ENCODE data around the gene EML1. TPM values are rescaled to one million over a fixed set of nuclear protein-coding genes. Genes with fewer than 3 reads are reported as not detected.

The EML1 gene
- total RNA-seq, 1 donor from 2014 or later, result 17.9 TPM

DNA sequence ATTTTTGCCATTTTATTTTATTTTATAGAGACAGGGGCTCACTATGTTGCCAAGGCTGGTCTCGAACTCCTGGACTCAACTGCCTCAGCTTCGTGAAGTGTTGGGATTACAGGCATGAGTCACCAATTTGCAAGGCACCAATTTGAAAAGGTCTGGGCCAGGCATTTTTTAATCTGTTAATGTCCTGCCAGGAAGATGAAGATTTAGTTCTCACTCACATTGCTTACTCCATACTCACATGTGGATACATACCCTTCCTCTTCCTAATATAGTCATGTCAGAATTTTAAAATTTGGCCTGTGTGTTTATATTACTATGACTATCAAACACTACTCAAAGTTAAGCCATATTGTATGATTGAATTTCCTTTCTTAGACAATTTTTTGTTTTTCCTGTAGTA lies 15.3 kb upstream of the EML1 start:
- DNase-seq (ENCODE audit: low read depth in 2 of 2), result no peak

DNA sequence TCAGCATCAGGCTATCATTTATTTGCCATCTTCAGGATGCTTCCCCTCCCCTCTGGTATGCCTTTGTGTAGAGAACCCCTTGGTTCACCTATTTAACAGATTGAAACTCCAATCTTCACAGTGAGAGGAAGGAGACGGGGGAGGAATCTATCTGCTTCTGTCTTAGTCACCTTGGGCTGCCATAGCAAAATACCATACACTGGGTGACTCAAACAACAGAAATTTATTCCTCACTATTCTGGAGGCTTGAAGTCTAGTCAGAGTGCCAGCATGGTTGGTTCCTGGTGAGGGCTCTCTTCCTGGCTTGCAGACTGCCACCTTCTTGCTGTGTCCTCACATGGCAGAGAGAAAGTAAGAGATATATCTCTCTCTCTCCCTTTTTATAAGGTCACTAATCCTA lies 13.5 kb upstream of the EML1 start:
- DNase-seq (ENCODE audit: low read depth in 2 of 2), result peak in 1 of 2 donors; percentile 53

- DNase-seq (ENCODE audit: low read depth in 2 of 2), result no peak
Measured at GRCh38 chr14:99780690-99781089, 12.5 kb upstream of the EML1 start.

- no peak for DNase-seq (ENCODE audit: low read depth in 2 of 2)
Measured at GRCh38 chr14:99781091-99781490, 12.1 kb upstream of the EML1 start.

DNA sequence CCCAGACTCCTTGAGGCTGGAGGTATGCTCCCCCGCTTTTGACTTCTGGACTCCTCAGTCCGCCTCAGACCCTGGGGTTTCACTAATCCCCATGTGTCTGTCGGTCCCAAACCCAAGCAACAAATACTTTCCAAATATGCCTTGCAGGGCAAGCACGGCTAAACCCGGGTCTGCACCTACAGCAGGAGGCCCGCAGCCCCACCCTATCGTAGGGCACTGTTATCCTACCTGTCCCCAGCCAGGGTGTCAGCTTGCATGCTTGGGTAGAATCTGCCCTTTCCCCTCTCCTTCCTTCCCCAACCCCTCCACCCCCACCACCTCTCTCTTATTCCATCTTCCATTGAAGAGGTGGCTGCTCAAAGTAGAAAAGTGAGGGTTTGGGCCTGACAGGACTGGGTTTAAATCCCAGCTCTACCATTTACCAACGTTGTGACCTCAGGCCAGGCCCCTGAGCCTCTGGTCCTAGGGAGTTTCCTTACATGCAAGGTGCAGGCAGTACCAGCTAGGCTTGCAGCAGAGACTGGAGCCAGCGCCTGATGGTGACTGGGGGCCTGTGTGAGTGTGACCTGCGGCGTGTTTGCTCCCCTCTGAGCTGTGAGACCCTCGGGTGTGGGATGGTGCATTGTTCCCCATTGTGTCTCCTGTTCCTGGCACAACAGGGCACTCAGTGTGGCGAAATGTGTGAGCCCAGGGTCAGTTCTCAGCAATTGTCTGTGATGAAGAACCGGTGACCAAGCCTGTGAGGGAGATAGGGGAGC lies 11.2 kb upstream of the EML1 start:
- no peak for DNase-seq (ENCODE audit: low read depth in 2 of 2)

GRCh38 chr14:99784508-99784907 lies 8.7 kb upstream of the EML1 start:
- no peak for DNase-seq (ENCODE audit: low read depth in 2 of 2)

GRCh38 chr14:99785426-99785825 lies 7.8 kb upstream of the EML1 start:
- no peak for DNase-seq (ENCODE audit: low read depth in 2 of 2)

DNA sequence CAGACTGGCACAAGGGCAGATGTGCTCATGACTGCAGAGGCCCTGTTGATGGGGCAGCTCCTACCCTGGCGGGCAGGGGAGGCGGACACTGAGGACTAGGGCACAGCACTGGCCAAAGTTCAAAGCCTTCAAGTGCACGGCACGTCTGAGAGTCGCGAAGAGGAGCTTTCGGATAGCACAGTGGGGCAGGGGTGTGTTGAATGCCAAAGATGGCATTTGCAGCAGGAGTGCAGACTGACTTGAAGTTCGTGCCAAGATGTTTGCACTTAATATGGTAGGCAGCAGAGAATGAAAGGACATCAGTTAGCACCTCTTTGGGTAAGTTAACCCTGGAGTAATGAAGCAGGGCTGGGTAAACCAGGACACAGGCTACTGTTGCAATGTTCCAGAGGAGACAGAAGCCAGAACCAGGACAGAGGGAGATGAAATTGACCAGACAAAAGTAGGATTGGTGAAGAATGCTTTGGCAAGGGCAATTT lies 6.7 kb upstream of the EML1 start:
- no peak for DNase-seq (ENCODE audit: low read depth in 2 of 2)

- no peak for DNase-seq (ENCODE audit: low read depth in 2 of 2)
Measured at GRCh38 chr14:99788713-99789112, 4.5 kb upstream of the EML1 start.

GRCh38 chr14:99789581-99789980 lies 3.6 kb upstream of the EML1 start:
- DNase-seq (ENCODE audit: low read depth in 2 of 2), result no peak

DNA sequence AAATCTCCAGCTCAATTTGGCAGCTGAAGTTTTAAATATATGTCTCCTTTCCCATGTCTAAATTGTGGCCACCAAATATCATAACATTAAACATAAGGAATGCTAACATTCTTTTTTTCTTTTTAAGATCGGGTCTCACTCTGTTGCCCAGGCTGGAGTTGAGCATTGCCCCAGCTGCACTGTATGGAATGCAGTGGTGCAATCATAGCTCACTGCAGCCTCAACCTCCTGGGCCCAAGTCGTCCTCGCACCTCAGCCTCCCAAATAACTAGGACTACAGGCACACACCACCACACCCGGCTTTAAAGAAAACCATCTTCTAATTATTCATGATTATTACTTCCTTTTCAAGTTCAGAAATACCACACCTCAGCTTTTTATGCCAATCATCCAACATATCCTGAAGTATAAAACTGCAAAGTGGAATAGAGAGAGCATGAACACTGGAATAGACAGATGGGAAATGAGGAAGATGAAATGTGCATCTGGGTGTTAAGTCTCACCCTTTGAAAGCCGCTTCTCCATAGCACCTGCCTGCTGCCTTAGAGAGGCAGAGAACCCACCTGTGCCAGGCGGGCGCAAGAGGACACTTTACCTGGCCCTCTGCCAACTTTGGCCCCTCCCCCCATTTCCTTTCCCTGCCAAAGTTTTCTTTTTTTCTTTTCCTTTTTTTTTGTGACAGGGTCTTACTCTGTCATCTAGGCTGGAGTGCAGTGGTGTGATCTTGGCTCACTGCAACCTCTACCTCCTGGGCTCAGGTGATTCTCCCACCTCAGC lies 2.8 kb upstream of the EML1 start:
- no peak for DNase-seq (ENCODE audit: low read depth in 2 of 2)

- no peak for DNase-seq (ENCODE audit: low read depth in 2 of 2)
Measured at GRCh38 chr14:99790978-99791376, 2.2 kb upstream of the EML1 start.

DNA sequence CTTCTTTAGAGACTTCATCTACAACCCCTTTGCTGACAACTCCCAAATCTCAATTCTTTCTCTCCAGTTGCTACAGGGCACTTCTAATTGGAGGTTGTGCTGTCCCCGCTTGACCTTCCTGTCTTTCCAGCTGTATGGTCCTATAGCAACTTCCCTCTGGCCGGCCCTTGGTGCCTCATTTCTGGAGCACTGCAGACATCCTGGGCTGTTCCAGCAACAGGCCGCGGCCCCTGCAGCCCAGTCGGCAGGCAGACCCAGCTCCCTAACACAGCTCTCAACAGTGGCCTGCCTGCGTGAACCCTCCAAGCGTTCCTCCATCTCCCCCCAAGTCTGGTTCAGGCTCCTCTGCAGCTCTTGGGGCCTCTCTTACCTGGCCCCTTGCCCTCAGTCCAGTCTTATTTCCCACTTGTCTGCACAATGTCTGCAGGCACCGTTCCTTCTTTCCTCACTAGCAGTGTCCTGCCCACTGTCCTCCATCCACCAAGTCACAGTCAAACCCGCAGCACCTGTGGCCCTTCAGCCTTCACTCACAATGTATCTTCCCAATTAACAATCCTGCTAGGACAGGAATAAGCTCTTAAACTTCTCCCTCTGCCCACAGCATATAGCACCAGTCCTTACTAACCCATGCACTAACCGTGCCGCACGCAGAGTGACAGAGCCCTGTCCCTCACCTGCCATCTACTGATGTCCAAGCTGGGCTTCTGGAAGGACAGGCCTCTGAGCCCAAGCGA lies 1.6 kb upstream of the EML1 start:
- DNase-seq (ENCODE audit: low read depth in 2 of 2), result peak in 1 of 2 donors; percentile 31

DNA sequence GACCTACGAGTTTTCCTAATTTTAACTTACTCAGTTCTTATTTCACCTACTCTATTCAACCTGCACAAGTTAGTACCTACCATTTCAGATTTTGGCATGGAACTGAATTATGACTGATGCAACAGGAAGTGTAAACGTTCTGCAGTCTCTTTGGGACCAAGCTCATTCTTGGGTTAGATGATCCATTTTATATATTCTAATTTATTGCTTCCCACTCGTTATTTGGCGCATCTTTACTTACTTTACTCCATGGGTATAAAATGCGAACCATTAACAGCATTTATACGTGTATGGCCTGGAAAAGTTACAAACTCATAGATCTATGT lies 1.0 kb upstream of the EML1 start:
- peak in 1 of 2 donors; percentile 26 for DNase-seq (ENCODE audit: low read depth in 2 of 2)

DNA sequence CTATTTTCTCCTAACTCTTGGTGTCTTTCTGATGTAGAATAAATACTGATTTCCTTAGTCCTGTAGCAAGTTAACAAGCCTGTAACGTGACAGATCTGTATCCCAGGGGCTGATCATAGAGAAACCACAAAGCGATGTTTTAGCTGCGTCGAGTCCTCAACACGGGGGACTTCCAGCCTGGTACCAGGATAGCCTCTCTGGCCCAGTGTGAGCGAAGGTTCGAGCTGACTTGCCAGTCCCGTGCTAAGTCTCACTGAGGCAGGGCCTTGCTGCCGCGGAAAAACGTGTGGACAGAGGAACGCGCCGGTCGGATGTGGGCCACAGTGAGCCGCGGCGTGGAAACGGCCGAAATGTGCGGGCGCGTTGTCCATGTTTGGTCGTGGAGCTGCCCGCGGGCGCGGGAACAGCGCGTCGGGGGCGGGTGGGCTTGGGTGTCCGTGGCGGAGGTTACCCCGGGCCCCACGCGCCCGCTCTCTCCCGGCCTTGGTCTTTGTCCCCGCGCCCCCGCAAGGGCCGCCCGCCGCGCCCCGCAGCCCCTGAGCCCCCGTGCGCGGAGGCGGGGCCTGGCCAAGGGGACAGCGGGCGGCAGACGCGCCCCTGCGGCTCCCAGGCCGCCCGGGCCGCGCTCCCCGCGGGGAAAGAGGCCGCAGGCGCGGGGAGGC lies 531 bp upstream of the EML1 start:
- peak; percentile 35 to 49 for DNase-seq (ENCODE audit: low read depth in 2 of 2)

DNA sequence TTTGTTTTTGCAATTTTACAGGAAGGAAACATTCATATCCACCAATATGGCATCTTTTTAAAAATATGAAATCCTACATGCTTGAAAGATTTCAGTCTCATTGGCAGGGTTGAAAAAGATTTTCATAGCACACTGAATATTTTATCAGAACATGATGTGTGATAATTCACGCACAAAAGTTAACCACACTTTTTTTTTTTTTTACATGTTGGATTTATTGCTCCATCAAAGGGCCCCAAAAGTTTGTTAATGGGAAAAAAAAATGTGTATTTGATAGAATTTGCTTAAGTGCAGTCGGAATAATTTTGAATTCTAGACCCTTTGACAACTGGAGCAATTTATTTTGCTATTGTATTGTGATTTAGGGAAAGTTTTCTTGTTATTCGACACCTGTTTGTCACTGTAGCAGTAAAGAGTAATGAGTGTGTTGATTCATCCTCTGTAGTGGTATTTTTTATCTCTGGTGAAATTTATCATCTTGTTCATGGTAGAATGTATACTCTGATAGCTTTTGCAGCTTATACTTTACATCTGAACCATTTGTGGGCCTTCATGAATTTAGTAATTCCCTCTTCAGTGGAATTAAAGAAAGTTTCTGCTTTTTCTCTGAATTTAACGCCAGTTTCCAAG lies 1.1 kb downstream of the EML1 start:
- no peak for DNase-seq (ENCODE audit: low read depth in 2 of 2)

DNA sequence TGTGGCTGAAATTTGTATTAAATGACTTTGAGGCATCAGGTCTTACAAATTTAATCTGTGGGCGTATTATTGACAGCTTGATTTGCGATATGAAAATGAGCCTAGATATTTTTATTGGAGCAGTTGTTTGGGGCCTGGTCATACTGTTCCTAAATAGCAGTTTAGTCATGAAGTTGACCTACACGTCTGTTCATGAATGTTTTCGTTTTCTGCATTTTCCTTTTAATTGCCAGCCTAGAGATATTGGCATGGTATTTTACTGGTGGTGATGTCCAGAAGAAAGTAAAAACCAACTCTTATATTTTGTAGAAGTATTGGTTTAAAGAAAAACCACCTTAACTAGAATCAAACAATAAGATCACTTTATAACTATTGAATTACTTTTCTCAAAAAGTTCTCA lies 1.8 kb downstream of the EML1 start:
- DNase-seq (ENCODE audit: low read depth in 2 of 2), result no peak

DNA sequence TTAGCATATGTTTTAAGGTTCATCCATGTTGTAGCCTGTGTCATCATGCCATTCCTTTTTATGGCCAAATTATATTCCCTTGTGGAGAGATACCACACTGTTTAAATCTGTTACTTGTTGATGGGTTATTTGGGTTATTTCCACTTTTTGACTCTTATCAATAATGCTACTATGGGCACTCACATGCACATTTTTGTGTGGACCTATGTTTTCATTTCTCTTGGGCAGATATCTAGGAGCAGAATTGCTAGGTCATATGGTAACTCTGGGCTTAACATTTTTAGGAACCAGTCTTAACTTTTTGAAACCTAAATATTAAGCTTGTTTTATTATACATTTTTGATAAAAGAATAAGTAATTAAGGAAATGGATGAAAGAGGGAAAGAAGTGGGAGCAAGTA lies 4.0 kb downstream of the EML1 start:
- no peak for DNase-seq (ENCODE audit: low read depth in 2 of 2)

- no peak for DNase-seq (ENCODE audit: low read depth in 2 of 2)
Measured at GRCh38 chr14:99800781-99801180, 7.6 kb downstream of the EML1 start.

GRCh38 chr14:99802301-99803105 lies 9.3 kb downstream of the EML1 start:
- peak in 1 of 2 donors; percentile 54 for DNase-seq (ENCODE audit: low read depth in 2 of 2)

Data from lung microvascular endothelial cell (primary cell).